ENCODE results near the gene CLDN7.

CLDN7 gene

GRCh38 chr17:7281953-7282751, 19.9 kb upstream of the CLDN7 start:
- peaks cover 7% of the 10 kb centered on the region for H3K4me1 ChIP-seq (ENCODE audit: insufficient read depth, poor library complexity, severe bottlenecking)
- H3K4me3 ChIP-seq (ENCODE audit: severe bottlenecking): peak overlapping the region; percentile 43
- no peaks in the 10 kb centered on the region for H3K9me3 ChIP-seq (ENCODE audit: severe bottlenecking)
- DNase-seq (ENCODE audit: low spot score) (no peak), ATAC-seq (ENCODE audit: low read depth) (no peak; the same call in 2 of the 3 replicates)
- H3K27me3 ChIP-seq (ENCODE audit: insufficient read depth, poor library complexity, severe bottlenecking): no peaks in the 10 kb centered on the region
- H3K36me3 ChIP-seq (ENCODE audit: low read depth): no peaks in the 10 kb centered on the region
- TF ChIP-seq CTCF (IDR thresholded peaks at IDR 0.05; ENCODE audit: poor library complexity, severe bottlenecking): no peak
- H3K27ac ChIP-seq (ENCODE audit: poor library complexity, severe bottlenecking): no peak overlapping the region

GRCh38 chr17:7281074-7281952, 19.0 kb upstream of the CLDN7 start, which contains the start of gene SLC2A4:
TSS of gene SLC2A4 (plus strand) at chr17:7281718. CDS start at chr17:7281935, 217 bp downstream.
- Histone ChIP-seq H3K9me3 (ENCODE audit: severe bottlenecking) (no peaks in the 10 kb centered on the region), H3K36me3 (ENCODE audit: low read depth) (no peaks in the 10 kb centered on the region), H3K27ac (ENCODE audit: poor library complexity, severe bottlenecking) (peak within 1 kb of the TSS; percentile 41), H3K4me3 (ENCODE audit: severe bottlenecking) (peak within 1 kb of the TSS; percentile 43), H3K4me1 (ENCODE audit: insufficient read depth, poor library complexity, severe bottlenecking) (peaks cover 7% of the 10 kb centered on the region), H3K27me3 (ENCODE audit: insufficient read depth, poor library complexity, severe bottlenecking) (no peaks in the 10 kb centered on the region)
- peak; percentile 95 for DNase-seq (ENCODE audit: low spot score)
- no peak for TF ChIP-seq CTCF (IDR thresholded peaks at IDR 0.05; ENCODE audit: poor library complexity, severe bottlenecking)
- ATAC-seq (ENCODE audit: low read depth): peak; percentile 58

GRCh38 chr17:7280519-7281073, 18.3 kb upstream of the CLDN7 start:
- H3K36me3 ChIP-seq (ENCODE audit: low read depth): no peaks in the 10 kb centered on the region
- DNase-seq (ENCODE audit: low spot score) (no peak), ATAC-seq (ENCODE audit: low read depth) (peak; percentile 75)
- TF ChIP-seq CTCF (IDR thresholded peaks at IDR 0.05; ENCODE audit: poor library complexity, severe bottlenecking): peak; percentile 94
- no peaks in the 10 kb centered on the region for H3K9me3 ChIP-seq (ENCODE audit: severe bottlenecking)
- H3K27ac ChIP-seq (ENCODE audit: poor library complexity, severe bottlenecking): peak overlapping the region; percentile 41
- H3K4me1 ChIP-seq (ENCODE audit: insufficient read depth, poor library complexity, severe bottlenecking): peaks cover 7% of the 10 kb centered on the region
- H3K4me3 ChIP-seq (ENCODE audit: severe bottlenecking): peak overlapping the region; percentile 43
- no peaks in the 10 kb centered on the region for H3K27me3 ChIP-seq (ENCODE audit: insufficient read depth, poor library complexity, severe bottlenecking)

- no peak for ATAC-seq (ENCODE audit: low read depth)
- Histone ChIP-seq H3K27me3 (ENCODE audit: insufficient read depth, poor library complexity, severe bottlenecking) (no peaks in the 10 kb centered on the region), H3K27ac (ENCODE audit: poor library complexity, severe bottlenecking) (peak overlapping the region; percentile 41), H3K9me3 (ENCODE audit: severe bottlenecking) (no peaks in the 10 kb centered on the region), H3K4me3 (ENCODE audit: severe bottlenecking) (no peak overlapping the region), H3K4me1 (ENCODE audit: insufficient read depth, poor library complexity, severe bottlenecking) (peaks cover 7% of the 10 kb centered on the region), H3K36me3 (ENCODE audit: low read depth) (no peaks in the 10 kb centered on the region)
- TF ChIP-seq CTCF (IDR thresholded peaks at IDR 0.05; ENCODE audit: poor library complexity, severe bottlenecking): no peak
- no peak for DNase-seq (ENCODE audit: low spot score)
These were observed 17.2 kb upstream of the CLDN7 start for GRCh38 chr17:7279448-7279847.
